Activated T-cell treated with anti-CD3 and anti-CD28 coated beads, Interleukin-2, amount 50 U/mL, for 4 hours (primary cell): ENCODE data around the gene LRRC43. TPM values are rescaled to one million over a fixed set of nuclear protein-coding genes. Genes with fewer than 3 reads are reported as not detected.

ENCODE experiments used
- ATAC-seq, 2 donors: fragments of 200-7000 bp; cut with Tn5 transposase; one replicate each; pipeline ENCODE4 v1.10.0; 2021
- DNase-seq: peaks from one replicate; pipeline ENCODE4 v3.0.0-alpha.2; 2020
- H3K27me3 Mint-ChIP-seq: one replicate; pipeline ENCODE4 v1.8.0; 2021; ENCODE audit warnings: low read depth, mixed read lengths
- H3K36me3 Mint-ChIP-seq: one replicate; pipeline ENCODE4 v1.8.0; 2022; ENCODE audit warnings: mixed read lengths; ENCODE audit not compliant: insufficient read depth
- H3K4me1 Mint-ChIP-seq: one replicate; pipeline ENCODE4 v1.8.0; 2021; ENCODE audit warnings: low read depth, mixed read lengths
- H3K4me3 Mint-ChIP-seq: one replicate; pipeline ENCODE4 v1.8.0; 2021; ENCODE audit warnings: mild to moderate bottlenecking, moderate library complexity, mixed read lengths
- H3K9me3 Mint-ChIP-seq: one replicate; pipeline ENCODE4 v1.8.0; 2021; ENCODE audit warnings: mixed read lengths
- total RNA-seq, 3 donors: library from RNA; stranded (reverse); gene quantifications; one replicate each; pipeline ENCODE4 v1.2.1, GENCODE V29; 2021

Gene LRRC43
- total RNA-seq, 3 donors from 2014 or later, result 0.28 TPM; not detected in 2

DNA sequence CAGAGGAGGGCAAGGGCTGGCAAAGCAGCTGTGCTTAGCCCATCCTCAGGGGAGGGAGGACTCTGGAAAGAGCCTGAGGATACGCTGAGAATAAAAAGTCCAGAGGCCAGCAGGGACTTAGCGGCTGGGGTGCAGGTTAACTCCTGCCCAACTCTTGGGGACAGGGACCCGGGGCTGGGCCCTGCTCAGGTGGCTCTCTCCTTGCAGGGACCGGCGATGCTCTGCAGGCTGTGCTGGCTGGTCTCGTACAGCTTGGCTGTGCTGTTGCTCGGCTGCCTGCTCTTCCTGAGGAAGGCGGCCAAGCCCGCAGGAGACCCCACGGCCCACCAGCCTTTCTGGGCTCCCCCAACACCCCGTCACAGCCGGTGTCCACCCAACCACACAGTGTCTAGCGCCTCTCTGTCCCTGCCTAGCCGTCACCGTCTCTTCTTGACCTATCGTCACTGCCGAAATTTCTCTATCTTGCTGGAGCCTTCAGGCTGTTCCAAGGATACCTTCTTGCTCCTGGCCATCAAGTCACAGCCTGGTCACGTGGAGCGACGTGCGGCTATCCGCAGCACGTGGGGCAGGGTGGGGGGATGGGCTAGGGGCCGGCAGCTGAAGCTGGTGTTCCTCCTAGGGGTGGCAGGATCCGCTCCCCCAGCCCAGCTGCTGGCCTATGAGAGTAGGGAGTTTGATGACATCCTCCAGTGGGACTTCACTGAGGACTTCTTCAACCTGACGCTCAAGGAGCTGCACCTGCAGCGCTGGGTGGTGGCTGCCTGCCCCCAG is 23.4 kb downstream of the LRRC43 start:
- Mint-ChIP-seq H3K27me3 (peaks cover 7% of the 10 kb centered on the region), H3K4me3 (no peak overlapping the region), H3K9me3 (no peaks in the 10 kb centered on the region), H3K36me3 (peaks cover 18% of the 10 kb centered on the region), H3K4me1 (peaks cover 9% of the 10 kb centered on the region)
- DNase-seq, result no peak
- ATAC-seq, result no peak

DNA sequence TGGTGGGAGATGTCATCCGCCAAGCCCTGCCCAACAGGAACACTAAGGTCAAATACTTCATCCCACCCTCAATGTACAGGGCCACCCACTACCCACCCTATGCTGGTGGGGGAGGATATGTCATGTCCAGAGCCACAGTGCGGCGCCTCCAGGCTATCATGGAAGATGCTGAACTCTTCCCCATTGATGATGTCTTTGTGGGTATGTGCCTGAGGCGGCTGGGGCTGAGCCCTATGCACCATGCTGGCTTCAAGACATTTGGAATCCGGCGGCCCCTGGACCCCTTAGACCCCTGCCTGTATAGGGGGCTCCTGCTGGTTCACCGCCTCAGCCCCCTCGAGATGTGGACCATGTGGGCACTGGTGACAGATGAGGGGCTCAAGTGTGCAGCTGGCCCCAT is 24.1 kb downstream of the LRRC43 start:
- Mint-ChIP-seq H3K27me3 (peaks cover 3% of the 10 kb centered on the region), H3K9me3 (no peaks in the 10 kb centered on the region), H3K36me3 (peaks cover 19% of the 10 kb centered on the region), H3K4me1 (peaks cover 9% of the 10 kb centered on the region), H3K4me3 (no peak overlapping the region)
- no peak for DNase-seq
- no peak for ATAC-seq

DNA sequence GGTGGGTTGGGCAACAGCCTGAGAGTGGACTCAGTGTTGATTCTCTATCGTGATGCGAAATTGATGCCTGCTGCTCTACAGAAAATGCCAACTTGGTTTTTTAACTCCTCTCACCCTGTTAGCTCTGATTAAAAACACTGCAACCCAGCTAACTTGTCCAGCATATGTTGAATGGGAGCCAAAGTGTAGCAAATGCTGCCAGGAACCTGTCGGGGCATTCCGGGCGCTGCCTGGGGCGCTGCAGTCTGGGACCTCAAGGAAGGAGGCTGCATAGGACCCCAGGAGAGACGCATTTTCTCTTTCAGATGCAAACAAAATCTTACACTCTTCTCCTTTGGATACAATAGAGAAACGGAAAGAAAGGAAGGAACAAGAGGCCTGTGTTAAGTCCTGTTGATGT is 24.5 kb downstream of the LRRC43 start:
- Mint-ChIP-seq H3K4me1 (peaks cover 9% of the 10 kb centered on the region), H3K36me3 (peaks cover 23% of the 10 kb centered on the region), H3K4me3 (no peak overlapping the region), H3K9me3 (no peaks in the 10 kb centered on the region), H3K27me3 (peaks cover 3% of the 10 kb centered on the region)
- ATAC-seq (no peak), DNase-seq (no peak)

DNA sequence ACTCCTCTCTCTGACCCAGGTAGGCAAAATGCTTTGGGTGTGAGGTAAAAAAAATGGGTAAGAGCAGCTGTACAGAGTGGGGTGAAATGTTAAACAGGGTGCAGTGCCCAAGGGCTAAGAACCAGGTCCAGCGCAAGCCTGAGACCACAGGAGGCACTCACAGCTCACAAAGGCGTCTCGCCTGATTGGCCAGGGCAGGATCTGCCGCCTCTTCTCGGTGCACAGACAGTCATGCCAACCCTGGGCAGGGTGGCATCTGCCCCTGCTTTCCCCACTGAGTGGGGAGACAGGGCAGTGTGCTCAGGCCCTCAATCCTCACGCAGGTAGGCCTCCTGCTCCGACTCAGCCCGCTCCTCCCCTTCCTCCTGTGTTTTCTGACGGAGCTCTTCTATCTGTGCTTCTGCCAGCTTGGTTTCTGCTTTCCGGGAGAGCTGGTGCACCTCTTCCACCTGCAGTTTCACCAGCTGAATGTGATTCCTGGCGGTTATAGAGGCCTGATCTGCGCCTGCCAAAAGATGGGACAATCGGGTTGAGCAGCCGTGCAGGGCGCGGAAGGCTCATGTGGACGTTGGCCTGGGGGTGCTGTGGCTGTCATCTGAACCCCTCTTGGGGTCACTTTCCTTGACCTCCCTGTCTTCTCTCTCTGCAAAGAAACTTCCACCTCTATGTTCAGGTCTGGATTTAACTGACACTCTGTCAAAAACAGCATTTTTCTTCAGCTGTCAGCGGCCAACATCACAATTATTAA is 25.3 kb downstream of the LRRC43 start:
- Mint-ChIP-seq H3K4me3 (no peak overlapping the region), H3K4me1 (peaks cover 7% of the 10 kb centered on the region), H3K36me3 (peaks cover 24% of the 10 kb centered on the region), H3K27me3 (peaks cover 3% of the 10 kb centered on the region), H3K9me3 (no peaks in the 10 kb centered on the region)
- ATAC-seq (no peak), DNase-seq (no peak)

DNA sequence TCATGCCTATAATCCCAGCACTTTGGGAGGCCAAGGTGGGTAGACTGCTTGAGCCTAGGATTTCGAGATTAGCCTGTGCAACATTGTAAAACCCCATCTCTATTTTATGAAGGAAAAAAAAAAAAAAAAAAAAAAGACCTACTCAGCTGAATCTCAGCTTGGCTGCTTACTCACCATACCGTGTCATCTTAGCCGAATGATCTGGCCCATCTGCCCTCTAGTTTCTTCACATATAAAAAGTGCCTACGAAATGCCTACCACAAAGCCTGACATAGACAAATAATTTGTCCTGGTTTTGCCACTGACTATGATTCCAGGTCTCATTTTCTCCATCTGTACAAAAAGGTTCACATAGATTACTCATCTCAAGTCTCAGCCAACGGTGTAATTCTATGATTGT is 32.8 kb downstream of the LRRC43 start:
- no peak for DNase-seq
- Mint-ChIP-seq H3K9me3 (no peaks in the 10 kb centered on the region), H3K4me1 (peaks cover 4% of the 10 kb centered on the region), H3K36me3 (peaks cover 25% of the 10 kb centered on the region), H3K27me3 (no peaks in the 10 kb centered on the region), H3K4me3 (no peak overlapping the region)
- no peak for ATAC-seq

DNA sequence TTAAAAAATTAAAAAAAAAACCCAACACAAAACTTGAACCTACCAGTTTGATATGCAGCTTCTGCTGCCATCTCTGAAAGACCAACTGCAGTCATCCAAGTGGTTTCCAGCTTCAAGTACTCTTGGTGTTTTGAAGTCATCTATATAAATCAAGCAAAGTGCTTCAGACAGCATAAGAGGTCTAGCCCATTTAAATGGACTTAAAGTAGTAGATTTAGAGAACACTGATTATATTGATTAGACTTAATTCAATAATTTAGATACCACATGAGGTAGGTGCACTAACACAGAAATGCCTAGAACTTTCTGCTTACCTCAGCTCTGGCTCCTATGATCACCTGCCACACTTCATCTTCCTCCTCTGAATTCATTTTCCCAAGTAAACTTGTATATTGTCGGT is 33.5 kb downstream of the LRRC43 start:
- H3K4me3 Mint-ChIP-seq, result no peak overlapping the region
- peaks cover 6% of the 10 kb centered on the region for H3K4me1 Mint-ChIP-seq
- no peak for DNase-seq
- H3K9me3 Mint-ChIP-seq, result no peaks in the 10 kb centered on the region
- no peak for ATAC-seq
- H3K27me3 Mint-ChIP-seq, result no peaks in the 10 kb centered on the region
- H3K36me3 Mint-ChIP-seq, result peaks cover 30% of the 10 kb centered on the region

DNA sequence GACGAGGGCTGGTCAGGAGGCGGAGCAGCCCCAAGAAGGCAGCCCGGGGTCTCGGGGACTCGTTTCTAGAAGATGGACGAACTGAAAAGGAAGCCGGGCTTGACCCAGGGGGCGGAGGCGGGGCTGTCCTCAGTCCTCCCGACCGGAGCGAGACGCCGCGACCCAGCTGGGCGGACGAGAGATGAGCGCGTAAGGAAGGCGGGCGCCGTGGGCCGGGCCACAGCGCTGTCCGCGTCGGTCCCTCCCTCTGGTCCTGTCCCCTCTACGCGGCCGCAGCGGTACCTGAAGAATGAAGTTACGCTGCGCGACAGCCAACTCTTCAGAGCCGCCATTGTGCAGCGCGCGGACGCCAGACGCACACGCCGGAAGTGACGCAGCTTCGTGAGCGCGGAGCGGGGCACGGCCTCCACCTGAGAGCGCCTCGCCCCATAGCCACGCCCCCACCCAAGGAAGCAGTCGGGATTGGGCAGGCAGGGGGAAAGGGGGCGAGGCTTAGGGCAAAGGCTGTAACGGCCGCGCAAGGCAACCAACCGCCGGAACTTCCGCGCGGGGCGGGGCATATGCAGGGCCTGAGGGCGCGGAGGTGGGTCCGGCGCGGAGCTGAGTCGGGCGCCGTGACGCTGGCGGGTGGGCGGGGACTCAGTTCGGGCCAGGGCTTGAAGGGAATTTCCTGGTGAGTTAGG is 42.9 kb downstream of the LRRC43 start, which contains the start of gene DIABLO:
Gene DIABLO (minus strand): TSS at position 370 of the 683 bp plus-strand sequence. CDS start 38 bp downstream, at position 332.
- Mint-ChIP-seq H3K27me3 (no peaks in the 10 kb centered on the region), H3K9me3 (no peaks in the 10 kb centered on the region), H3K4me1 (peaks cover 41% of the 10 kb centered on the region), H3K4me3 (peak within 1 kb of the TSS; percentile 92), H3K36me3 (peaks cover 29% of the 10 kb centered on the region)
- DNase-seq (peak; percentile 100), ATAC-seq (peak; percentile 94)

DNA sequence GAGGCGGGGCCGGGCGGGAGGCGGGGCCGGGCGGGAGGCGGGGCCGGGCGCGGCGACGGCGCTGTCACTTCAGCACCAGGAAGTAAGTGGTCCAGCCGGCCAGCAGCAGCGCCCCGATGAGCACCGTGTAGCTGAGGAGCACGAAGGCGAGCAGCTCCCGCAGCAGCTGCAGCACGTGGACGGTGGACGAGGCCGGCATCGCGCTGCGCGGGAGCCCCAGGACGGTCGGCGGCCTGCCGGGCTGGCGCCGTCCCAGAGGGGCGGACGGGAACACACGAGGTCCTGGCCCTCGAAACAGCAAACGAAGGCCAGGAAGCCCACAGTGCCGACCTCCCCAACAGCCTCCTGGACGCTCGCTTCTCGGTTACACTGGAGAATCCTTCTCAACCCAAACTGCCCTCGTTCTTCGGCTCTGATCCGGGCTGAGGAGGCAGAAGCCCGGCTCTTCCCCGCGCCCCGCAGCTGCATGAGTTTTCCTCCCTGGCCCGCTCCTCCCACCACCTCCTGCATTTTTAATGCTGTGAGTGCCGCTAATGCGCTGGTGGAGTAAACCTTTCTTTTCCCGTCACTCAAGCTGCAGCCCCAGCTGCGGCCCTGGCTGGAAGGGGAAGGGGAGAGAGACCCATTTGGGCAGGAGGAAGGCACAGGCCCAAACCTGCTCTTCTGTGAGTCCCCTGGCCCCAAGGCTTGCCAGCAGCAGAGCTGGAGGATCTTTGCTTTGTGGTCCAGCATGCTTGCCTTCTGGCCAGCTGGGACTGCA is 43.6 kb downstream of the LRRC43 start:
- ATAC-seq (peak; percentile 61 to 67), DNase-seq (no peak)
- Mint-ChIP-seq H3K4me1 (peaks cover 40% of the 10 kb centered on the region), H3K9me3 (no peaks in the 10 kb centered on the region), H3K27me3 (no peaks in the 10 kb centered on the region), H3K4me3 (peak overlapping the region; percentile 70), H3K36me3 (peaks cover 27% of the 10 kb centered on the region)

DNA sequence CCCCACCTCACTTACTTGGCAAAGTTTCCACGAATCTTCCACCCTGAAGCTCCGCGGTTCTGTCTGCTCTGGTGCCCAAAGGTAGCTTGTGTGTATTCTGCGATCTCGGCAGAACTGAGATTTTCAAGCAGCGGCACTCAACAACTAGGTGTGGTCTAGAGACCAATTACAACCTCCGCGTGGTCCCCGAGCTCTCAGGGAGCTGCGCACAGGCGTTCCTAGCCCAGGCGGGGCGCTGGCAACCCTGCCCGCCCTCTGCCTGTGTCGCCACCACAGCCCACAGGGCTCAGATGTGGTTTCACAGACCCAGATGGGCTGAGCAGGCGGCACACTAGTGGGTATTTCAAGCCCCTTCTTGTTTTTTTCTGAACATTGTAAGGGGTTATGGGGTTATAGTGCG is 44.4 kb downstream of the LRRC43 start:
- peaks cover 21% of the 10 kb centered on the region for H3K36me3 Mint-ChIP-seq
- peak; percentile 30 for DNase-seq
- peaks cover 40% of the 10 kb centered on the region for H3K4me1 Mint-ChIP-seq
- no peaks in the 10 kb centered on the region for H3K27me3 Mint-ChIP-seq
- ATAC-seq, result no peak
- no peaks in the 10 kb centered on the region for H3K9me3 Mint-ChIP-seq
- peak overlapping the region; percentile 70 for H3K4me3 Mint-ChIP-seq

DNA sequence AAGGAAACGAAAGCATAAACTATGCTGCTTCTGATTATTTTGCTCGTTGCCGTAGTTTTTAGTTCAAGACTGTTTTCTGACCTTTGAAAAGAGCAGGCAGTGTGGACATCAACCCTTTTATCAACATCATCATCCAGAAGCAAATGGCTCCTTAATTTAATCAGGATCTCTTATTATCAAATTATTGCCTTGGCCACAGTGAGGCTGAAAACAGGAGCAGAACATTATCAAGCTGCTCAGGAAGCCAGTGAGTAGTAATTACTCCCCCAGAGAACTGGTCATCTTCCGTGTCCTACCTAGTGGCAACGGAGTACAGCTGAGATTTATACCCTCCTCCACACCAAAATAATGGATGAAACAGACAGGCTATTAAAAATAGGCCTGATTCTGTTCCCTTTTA is 45.2 kb downstream of the LRRC43 start:
- H3K4me3 Mint-ChIP-seq, result peak overlapping the region; percentile 70
- H3K9me3 Mint-ChIP-seq, result no peaks in the 10 kb centered on the region
- no peak for DNase-seq
- H3K27me3 Mint-ChIP-seq, result no peaks in the 10 kb centered on the region
- H3K4me1 Mint-ChIP-seq, result peaks cover 35% of the 10 kb centered on the region
- peaks cover 20% of the 10 kb centered on the region for H3K36me3 Mint-ChIP-seq
- ATAC-seq, result no peak

DNA sequence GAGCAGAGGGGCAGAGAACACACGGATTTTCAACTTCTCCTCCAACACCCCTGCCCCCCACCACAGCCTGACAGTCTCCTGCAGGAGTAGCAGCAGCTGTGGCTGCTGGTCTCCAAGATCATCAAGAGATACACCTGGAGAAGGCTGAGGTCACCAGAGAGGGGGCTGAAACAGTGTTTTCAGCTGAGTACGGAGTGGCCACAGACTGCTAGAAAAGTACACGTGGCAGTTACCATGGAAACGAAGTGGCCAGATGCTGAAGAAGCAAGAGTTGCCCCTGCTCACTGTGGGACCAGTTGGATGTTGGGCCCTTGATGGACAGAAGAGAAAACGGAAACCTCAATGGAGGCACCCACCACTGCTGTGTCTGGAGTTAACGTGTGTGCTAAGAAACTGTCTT is 47.9 kb downstream of the LRRC43 start:
- Mint-ChIP-seq H3K4me1 (peaks cover 16% of the 10 kb centered on the region), H3K4me3 (no peak overlapping the region), H3K27me3 (no peaks in the 10 kb centered on the region), H3K36me3 (peaks cover 15% of the 10 kb centered on the region), H3K9me3 (no peaks in the 10 kb centered on the region)
- no peak for ATAC-seq
- no peak for DNase-seq

DNA sequence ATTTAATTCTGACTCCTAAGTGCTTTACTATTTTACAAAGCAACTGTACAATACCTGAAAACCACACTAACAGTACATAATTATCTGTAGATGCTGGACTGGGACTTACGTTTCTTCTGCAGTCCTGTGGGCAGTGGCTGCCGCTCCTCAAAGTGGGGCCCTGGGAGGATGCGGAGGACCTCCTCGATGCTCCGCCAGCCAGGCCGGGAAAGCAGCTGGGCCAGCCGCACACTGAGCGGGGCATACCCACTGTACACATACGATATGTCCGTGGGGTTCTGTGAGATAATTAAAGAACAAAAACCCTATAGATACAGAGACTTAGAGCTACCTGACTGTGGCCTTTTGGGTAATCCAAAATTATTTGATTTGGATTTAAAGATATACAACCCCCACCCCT is 49.8 kb downstream of the LRRC43 start:
- no peaks in the 10 kb centered on the region for H3K9me3 Mint-ChIP-seq
- ATAC-seq, result no peak
- H3K27me3 Mint-ChIP-seq, result no peaks in the 10 kb centered on the region
- no peak overlapping the region for H3K4me3 Mint-ChIP-seq
- H3K4me1 Mint-ChIP-seq, result peaks cover 7% of the 10 kb centered on the region
- H3K36me3 Mint-ChIP-seq, result peaks cover 20% of the 10 kb centered on the region
- no peak for DNase-seq

DNA sequence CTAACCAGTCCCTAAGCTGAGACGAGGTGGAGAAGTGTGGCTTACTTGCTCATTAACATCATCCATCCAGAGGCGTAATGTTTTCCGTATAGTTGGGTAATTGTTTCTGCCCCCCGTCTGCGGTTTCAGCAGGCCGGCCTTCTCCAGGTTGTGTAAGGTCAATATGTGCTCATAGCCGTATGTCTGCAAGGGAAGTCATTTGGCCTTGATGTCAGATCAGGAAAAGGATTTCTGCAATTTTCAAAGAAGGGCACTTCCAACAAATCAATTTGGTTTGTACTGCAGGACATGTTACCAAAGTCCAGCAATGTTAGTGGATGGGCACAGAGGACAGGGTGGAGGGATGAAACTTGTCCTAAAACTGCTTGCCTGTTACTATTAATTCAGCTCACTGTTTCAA is 52.8 kb downstream of the LRRC43 start:
- DNase-seq (no peak), ATAC-seq (no peak)
- H3K4me3 Mint-ChIP-seq, result no peak overlapping the region
- H3K27me3 Mint-ChIP-seq, result no peaks in the 10 kb centered on the region
- H3K36me3 Mint-ChIP-seq, result peaks cover 30% of the 10 kb centered on the region
- H3K9me3 Mint-ChIP-seq, result no peaks in the 10 kb centered on the region
- H3K4me1 Mint-ChIP-seq, result peaks cover 6% of the 10 kb centered on the region

DNA sequence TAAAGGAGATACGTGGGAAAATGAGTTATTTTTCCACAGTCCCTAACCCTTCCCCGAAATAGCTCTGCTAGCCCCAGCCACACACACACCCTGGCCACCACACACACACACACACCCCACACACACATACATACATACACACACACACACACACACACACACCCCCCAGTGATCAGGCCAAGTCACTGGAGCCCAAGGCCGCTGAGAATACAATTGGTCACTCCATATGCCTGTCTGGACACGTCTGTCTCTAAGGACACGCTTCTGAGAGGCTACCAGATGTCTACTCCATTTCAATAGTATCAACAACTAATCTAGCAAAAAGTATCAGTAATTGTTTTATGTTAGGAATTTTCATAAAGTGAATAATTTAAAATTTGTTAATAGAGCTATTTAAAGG is 55.9 kb downstream of the LRRC43 start:
- H3K27me3 Mint-ChIP-seq, result no peaks in the 10 kb centered on the region
- H3K4me3 Mint-ChIP-seq, result no peak overlapping the region
- DNase-seq, result no peak
- peaks cover 23% of the 10 kb centered on the region for H3K36me3 Mint-ChIP-seq
- H3K4me1 Mint-ChIP-seq, result peaks cover 16% of the 10 kb centered on the region
- ATAC-seq, result no peak
- H3K9me3 Mint-ChIP-seq, result no peaks in the 10 kb centered on the region
